Stimulated activated naive CD4-positive, alpha-beta T cell treated with Interleukin-2 at 50 U/mL for 16 hours (primary cell): ENCODE measurements around the gene AP4S1.
"Not testable (repeated sequence)": the region's sequence is repeated elsewhere in the genome, so short reads cannot be mapped to it uniquely, and the experiment has no call there.

Experiments used
- DNase-seq: peaks from one replicate; lab custom pipeline; 2025; lab: John Stamatoyannopoulos, UW

The AP4S1 gene

DNA sequence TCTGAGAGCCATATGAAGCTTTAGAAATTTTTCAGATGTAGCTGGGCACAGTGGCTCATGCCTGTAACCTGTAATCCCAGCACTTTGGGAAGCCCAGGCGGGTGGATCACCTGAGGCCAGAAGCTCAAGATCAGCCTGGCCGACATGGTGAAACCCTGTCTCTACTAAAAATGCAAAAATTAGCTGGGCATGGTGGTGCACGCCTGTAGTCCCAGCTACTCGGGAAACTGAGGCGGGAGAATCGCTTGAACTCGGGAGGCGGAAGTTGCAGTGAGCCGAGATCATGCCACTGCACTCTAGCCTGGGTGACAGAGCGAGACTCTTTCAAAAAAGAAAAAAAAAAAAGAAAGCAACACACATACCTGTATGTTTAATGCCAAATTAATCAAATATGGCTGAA is 17.4 kb downstream of the AP4S1 start:
- not testable (repeated sequence) for DNase-seq

DNA sequence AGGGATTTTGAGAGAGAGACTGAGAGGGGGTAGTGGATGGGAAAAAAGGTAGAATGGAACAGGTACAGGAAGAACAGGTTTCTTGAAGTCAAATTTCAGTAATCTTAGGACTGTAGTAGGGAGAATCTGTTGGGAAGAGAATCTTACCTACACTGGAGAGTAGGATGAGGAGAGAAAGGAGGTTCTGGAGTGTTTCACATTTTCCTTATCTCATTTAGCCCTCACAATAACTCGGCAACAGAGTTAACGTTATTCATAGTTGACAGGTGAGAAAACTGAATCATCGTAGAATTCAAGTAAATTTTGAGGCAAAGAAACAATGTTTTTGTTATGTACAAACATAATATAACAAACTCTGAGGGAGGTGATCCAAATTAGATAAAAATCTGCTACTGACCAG is 17.9 kb downstream of the AP4S1 start:
- no peak for DNase-seq

DNA sequence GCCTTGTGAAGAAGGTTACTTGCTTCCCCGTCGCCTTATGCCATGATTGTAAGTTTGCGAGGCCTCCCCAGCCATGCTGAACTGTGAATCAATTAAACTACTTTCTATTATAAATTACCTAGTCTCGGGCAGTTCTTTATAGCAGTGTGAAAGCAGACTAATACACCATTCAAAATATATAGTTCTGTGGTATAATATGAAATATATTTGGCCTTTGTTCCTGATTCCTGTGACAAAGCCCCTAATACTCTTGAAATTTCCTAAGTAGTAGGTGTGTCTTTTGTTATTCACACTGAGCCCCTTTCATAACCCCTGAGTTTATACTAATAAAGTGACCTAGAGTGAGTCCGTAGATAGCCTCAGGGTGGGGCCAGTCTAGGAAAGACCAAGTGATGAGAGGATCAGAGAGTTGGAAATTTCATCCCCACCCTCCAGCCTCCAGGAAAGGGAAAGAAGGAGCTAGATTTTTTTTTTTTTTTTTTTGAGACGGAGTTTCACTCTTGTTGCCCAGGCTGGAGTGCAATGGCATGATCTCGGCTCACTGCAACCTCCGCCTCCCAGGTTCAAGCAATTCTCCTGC is 20.1 kb downstream of the AP4S1 start:
- DNase-seq = no peak

GRCh38 chr14:31047503-31047902 is 22.1 kb downstream of the AP4S1 start:
- DNase-seq = no peak

- no peak for DNase-seq
Observed at GRCh38 chr14:31051023-31051422, 25.6 kb downstream of the AP4S1 start.

DNA sequence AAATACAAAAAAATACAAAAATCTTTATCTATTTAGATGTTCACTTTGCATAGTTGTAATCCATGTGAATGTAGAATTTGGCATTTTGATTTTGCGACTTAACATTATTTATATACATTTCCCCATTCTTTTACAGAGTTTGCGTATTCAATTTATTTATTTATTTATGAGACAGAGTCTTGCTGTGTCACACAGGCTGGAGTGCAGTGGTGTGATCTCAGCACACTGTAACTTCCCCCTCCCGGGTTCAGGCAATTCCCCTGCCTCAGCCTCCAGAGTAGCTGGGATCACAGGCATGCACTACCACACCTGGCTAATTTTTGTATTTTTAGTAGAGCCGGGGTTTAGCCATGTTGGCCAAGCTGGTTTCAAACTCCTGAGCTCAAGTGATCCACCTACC is 26.1 kb downstream of the AP4S1 start:
- DNase-seq = no peak

GRCh38 chr14:31052905-31053586 is 27.6 kb downstream of the AP4S1 start:
- not testable (repeated sequence) for DNase-seq

DNA sequence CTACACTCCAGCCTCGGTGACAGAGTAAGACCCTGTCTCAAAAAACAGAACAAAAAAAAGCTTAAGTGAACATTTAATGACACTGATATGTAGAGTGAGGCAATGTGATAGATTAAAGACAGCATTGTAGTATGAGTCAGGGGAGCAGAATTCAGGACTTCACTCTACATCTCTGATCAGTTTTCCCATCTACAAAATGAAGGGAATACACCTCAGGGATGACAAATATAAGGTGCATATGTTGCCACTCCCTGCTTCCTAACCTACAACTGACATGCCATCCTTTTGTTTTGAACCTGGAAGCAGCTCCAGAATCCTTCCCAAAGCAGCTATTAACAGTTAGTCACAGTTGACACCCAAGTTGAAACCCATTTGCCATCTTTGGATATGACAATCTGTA is 31.6 kb downstream of the AP4S1 start:
- no peak for DNase-seq

DNA sequence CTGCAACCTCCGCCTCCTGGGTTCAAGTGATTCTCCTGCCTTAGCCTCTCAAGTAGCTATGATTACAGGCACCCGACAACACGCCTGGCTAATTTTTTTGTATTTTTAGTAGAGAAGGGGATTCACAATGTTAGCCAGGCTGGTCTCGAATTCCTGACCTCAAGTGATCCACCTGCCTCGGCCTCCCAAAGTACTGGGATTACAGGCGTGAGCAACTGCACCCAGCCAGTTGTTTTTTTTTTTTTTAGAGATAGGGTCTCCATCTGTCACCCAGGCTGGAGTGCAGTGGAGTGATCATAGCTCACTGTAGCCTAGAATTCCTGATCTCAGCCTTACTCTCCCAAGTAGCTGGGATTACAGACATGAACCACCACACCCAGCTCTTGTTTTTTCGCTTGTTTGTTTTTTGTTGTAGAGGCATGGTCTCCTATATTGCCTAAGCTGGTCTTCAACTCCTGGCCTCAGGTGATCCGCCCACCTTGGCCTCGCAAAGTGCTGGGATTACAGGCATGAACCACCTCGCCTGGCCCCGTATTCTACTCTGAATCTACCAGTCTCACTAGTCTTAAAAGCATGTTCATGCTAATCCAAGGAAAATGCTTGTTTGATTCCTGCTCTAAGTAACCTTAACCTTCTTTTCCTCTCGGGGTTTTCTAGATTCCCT is 32.4 kb downstream of the AP4S1 start:
- DNase-seq = no peak

DNA sequence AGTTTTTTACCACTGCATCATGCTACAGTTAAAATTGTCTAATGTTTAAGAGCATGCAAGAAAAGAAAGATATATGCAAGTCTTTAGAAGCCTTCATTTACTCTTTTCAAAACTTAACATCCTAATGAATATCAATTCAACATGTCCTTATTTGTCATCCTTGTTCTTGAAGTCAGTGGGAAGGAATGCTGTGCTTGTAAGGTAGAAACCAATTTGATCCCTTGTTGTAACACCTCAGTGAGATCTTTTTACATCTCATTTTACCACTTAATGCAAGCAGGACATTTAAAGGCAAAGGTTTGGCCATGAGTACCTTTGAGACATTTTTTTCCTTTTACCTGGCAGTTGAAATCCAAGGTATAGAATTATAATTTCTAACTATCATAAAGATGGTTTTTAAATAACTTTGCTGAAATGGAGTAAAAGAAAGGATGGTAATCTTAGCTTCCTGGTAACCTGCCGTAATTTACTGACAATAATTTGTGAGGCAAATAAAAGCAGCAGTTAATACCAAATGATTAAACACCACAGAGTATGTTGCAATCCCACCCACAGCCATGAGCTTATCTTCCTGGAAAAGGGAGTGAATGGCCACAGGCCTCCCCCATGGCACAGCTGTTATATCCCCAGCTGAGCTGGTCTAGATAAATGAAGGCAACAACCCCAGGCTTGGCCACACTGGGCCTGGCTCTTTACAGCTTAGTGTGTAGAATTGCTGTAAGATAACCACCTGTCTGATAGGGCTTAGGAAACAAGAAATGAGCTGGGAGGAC is 33.9 kb downstream of the AP4S1 start:
- DNase-seq = no peak

DNA sequence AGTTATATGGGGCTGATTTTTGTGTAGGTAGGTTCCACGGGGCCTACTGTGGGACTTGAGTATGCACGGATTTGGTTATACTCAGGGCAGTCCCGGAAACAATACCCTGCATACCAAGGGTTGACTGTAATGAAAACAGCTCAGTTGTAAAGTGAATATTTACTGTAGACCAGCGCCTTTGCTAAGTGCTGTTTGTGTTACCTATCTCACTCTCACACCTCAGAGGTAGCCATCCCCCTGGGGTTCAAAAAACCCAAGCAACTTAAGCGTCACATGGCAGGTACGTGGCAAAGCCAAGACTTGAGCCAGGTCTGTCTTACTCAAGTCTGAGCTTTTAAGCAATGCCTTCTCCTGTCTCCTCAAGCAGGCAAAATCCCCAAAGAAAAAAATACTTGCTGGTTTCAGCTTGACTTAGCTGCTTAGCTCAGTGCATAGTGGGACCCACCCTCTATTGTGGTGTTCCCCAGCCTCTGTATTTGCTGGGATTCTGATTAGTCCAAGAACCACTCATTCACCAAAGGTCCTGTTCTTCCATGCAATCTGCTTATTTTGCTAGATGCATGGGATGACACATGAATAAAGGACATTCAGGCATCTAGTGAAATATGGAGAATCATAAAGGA is 34.9 kb downstream of the AP4S1 start:
- no peak for DNase-seq

GRCh38 chr14:31062908-31063307 is 37.5 kb downstream of the AP4S1 start:
- not testable (repeated sequence) for DNase-seq

GRCh38 chr14:31068235-31068634 is 42.8 kb downstream of the AP4S1 start:
- no peak for DNase-seq

GRCh38 chr14:31069343-31069742 is 43.9 kb downstream of the AP4S1 start:
- no peak for DNase-seq

DNA sequence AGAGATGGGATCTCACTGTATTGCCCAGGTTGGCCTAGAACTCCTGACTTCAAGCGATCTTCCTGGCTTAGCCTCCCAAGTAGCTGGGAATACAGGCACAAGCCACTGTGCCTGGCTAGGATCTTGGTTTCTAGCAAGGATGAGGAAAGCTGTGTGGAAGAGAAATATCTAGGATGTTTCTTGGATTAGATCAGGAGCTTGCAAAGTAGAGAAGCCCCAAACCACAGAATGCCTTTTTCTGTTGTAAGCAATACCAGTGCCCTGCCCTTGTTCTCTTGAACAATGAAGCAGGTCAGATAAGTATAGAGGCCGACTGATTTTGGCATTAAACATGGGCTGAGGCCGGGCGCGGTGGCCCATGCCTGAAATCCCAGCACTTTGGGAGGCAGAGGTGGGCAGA is 45.0 kb downstream of the AP4S1 start:
- DNase-seq = no peak

DNA sequence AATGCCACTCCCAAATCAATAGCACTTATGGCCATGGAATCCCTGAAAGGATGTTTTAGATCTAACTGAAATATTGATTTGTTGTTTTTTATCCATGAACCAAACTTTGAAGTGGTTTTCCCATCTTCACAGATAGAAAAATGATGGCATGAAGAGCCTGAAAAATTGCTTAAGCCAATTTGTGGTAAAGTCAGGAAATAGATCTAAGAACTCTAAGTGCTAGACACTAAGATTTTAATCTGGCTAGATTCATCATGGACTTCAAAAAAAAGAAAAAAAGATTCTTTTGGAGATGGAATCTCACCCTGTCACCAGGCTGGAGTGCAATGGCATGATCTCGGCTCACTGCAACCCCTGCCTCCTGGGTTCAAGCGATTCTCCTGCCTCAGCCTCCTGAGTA is 45.7 kb downstream of the AP4S1 start:
- DNase-seq = no peak

- DNase-seq = no peak
Observed at GRCh38 chr14:31075144-31075543, 49.7 kb downstream of the AP4S1 start.

DNA sequence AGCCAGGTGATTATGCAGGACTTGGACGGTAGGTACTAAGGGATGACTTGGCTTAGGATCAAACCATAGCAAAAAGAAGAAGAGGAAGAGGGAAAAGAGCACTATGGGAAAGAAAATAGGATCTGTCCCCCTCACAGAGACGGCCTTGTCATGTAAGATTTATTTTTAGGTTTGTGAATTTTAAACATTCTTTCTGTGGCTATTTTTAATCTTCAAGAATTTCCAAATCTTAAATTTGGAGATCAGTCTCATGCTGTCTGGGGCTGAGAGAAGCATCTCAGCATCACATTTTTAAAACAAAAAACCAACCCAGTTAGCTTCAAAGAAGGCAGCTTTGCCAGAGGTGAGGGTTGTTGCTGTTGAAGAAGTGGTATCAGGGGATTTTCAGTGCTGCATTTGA is 53.3 kb downstream of the AP4S1 start:
- DNase-seq = no peak

GRCh38 chr14:31080056-31080455 is 54.6 kb downstream of the AP4S1 start:
- no peak for DNase-seq

DNA sequence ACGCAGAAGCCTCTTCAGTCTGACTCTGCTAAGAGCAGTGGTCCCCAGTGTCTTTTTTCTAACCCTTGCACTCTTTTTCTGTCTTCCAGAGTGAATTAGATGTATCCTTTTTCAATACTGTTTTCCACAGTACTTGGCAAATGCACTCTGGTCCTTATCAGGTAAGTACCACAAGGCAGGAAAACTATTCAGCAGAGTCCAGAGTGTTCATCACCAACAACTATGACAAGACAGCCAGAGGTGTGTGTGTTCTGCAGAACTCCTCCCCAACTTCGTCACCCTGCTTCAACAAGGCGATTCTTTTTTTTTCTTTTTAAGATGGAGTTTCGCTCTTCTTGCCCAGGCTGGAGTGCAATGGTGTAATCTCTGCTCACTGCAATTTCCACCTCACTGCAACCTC is 55.0 kb downstream of the AP4S1 start:
- no peak for DNase-seq

- DNase-seq = no peak
Observed at GRCh38 chr14:31083781-31084180, 58.3 kb downstream of the AP4S1 start.

GRCh38 chr14:31084385-31084784 is 58.9 kb downstream of the AP4S1 start:
- no peak for DNase-seq
